Transverse colon (tissue), 3 donors: ENCODE results near the gene BNIP3.

Experiments
- CTCF ChIP-seq, 5 experiments: fragments of 200-600 bp in 3 of 5; fragments of 450-650 bp in 2 of 5; sonication (generic) in 3 of 5; IDR thresholded peaks; 1 replicate in 2 of 5; 2 replicates in 3 of 5; pipeline ENCODE4 v1.5.1; 2016 to 2017; ENCODE audit warnings: antibody characterized with exemption in 5 of 5, inconsistent platforms in 3 of 5, mild to moderate bottlenecking in 2 of 5, moderate library complexity in 1 of 5
- EP300 ChIP-seq: sonication (generic); formaldehyde crosslinking; IDR thresholded peaks from one replicate; pipeline ENCODE4 v1.6.1; 2017; ENCODE audit warnings: antibody characterized with exemption, low read depth
- POLR2A ChIP-seq: fragments of 450-650 bp; IDR thresholded peaks from one replicate; pipeline ENCODE4 v1.6.1; 2016; ENCODE audit warnings: antibody characterized with exemption, mild to moderate bottlenecking, moderate library complexity

GRCh38 chr10:131920151-131920550, 61.6 kb downstream of the BNIP3 start:
- TF ChIP-seq CTCF (IDR thresholded peaks at IDR 0.05) (no peak), EP300 (no peak), POLR2A (no peak)
